HG02840 (cell line): Measurements from ENCODE around the gene SCGB3A2.

Experiments
- ATAC-seq: cut with Tn5 transposase; IDR thresholded peaks from one replicate; pipeline ENCODE4 v1.9.1; 2021; ENCODE audit warnings: mild to moderate bottlenecking, moderate library complexity, moderate number of reproducible peaks; ENCODE audit not compliant: unreplicated experiment, low FRiP score

The SCGB3A2 gene

GRCh38 chr5:147901599-147902039 is 23.1 kb downstream of the SCGB3A2 start:
- ATAC-seq = no peak

GRCh38 chr5:147902609-147903115 is 24.2 kb downstream of the SCGB3A2 start:
- ATAC-seq = no peak

- ATAC-seq = no peak
Observed at GRCh38 chr5:147904110-147904509, 25.6 kb downstream of the SCGB3A2 start.

- no peak for ATAC-seq
Observed at GRCh38 chr5:147906326-147907095, 28.0 kb downstream of the SCGB3A2 start, which contains the start of gene C5orf46. Gene C5orf46 (minus strand): TSS chr5:147906538. CDS start chr5:147906501, 37 bp downstream.

- ATAC-seq = no peak
Observed at GRCh38 chr5:147911427-147911826, 32.9 kb downstream of the SCGB3A2 start.

GRCh38 chr5:147912011-147912410 is 33.5 kb downstream of the SCGB3A2 start:
- no peak for ATAC-seq

GRCh38 chr5:147913786-147914185 is 35.3 kb downstream of the SCGB3A2 start:
- no peak for ATAC-seq

- no peak for ATAC-seq
Observed at GRCh38 chr5:147918101-147918685, 39.7 kb downstream of the SCGB3A2 start.

GRCh38 chr5:147918899-147919298 is 40.4 kb downstream of the SCGB3A2 start:
- no peak for ATAC-seq

- ATAC-seq = no peak
Observed at GRCh38 chr5:147920420-147921030, 42.0 kb downstream of the SCGB3A2 start.

GRCh38 chr5:147921136-147921535 is 42.6 kb downstream of the SCGB3A2 start:
- ATAC-seq = no peak

GRCh38 chr5:147925020-147925419 is 46.5 kb downstream of the SCGB3A2 start:
- no peak for ATAC-seq

- ATAC-seq = no peak
Observed at GRCh38 chr5:147927901-147928300, 49.4 kb downstream of the SCGB3A2 start.

GRCh38 chr5:147930769-147931168 is 52.3 kb downstream of the SCGB3A2 start:
- ATAC-seq = peak; percentile 47
